Measurements from ENCODE around the gene CHRNA7. TPM values are rescaled to one million over a fixed set of nuclear protein-coding genes. Genes with fewer than 3 reads are reported as not detected.
"Not testable (repeated sequence)": the region's sequence is repeated elsewhere in the genome, so short reads cannot be mapped to it uniquely, and the experiment has no call there.

The CHRNA7 gene
- total RNA-seq, 4 donors from 2014 or later: 0.45 to 1.3 (median 0.83) TPM

- intact Hi-C loops (cut with DNase I; ENCODE audit: low total_unique reads): no loop called here
- no peak for DNase-seq (ENCODE audit: low spot score in 2 of 2)
- WGBS, 2 donors: 94 to 97% methylated on average over 4 of the region's 4 CpGs
- TF ChIP-seq CTCF (IDR thresholded peaks at IDR 0.05) (no peak), POLR2A (IDR thresholded peaks at IDR 0.05) (no peak)
- H3K4me3 ChIP-seq (ENCODE audit: low read depth, poor library complexity, severe bottlenecking): no peak overlapping the region
Measured at GRCh38 chr15:32131803-32132202, 101.5 kb downstream of the CHRNA7 start.

- TF ChIP-seq POLR2A (IDR thresholded peaks at IDR 0.05) (no peak), CTCF (IDR thresholded peaks at IDR 0.05) (no peak)
- 60 to 64% methylated on average over 2 of the region's 2 CpGs for WGBS, 2 donors
- intact Hi-C loops (cut with DNase I; ENCODE audit: low total_unique reads): no loop called here
- DNase-seq (ENCODE audit: low spot score in 2 of 2): no peak
- no peak overlapping the region for H3K4me3 ChIP-seq (ENCODE audit: low read depth, poor library complexity, severe bottlenecking)
Measured at GRCh38 chr15:32132859-32133258, 102.5 kb downstream of the CHRNA7 start.

GRCh38 chr15:32134842-32135241, 104.5 kb downstream of the CHRNA7 start:
- no peak overlapping the region for H3K4me3 ChIP-seq (ENCODE audit: low read depth, poor library complexity, severe bottlenecking)
- DNase-seq (ENCODE audit: low spot score in 2 of 2): no peak
- WGBS, 2 donors: 56 to 59% methylated on average over 5 of the region's 5 CpGs
- no peak for TF ChIP-seq CTCF (IDR thresholded peaks at IDR 0.05)
- TF ChIP-seq POLR2A (IDR thresholded peaks at IDR 0.05): no peak
- intact Hi-C loops (cut with DNase I; ENCODE audit: low total_unique reads): no loop called here

- 46 to 62% methylated on average over 8 of the region's 8 CpGs for WGBS, 2 donors
- TF ChIP-seq POLR2A (IDR thresholded peaks at IDR 0.05): no peak
- no peak for TF ChIP-seq CTCF (IDR thresholded peaks at IDR 0.05)
- H3K4me3 ChIP-seq (ENCODE audit: low read depth, poor library complexity, severe bottlenecking): no peak overlapping the region
- intact Hi-C loops (cut with DNase I; ENCODE audit: low total_unique reads): no loop called here
- no peak for DNase-seq (ENCODE audit: low spot score in 2 of 2)
Measured at GRCh38 chr15:32135335-32135734, 105.0 kb downstream of the CHRNA7 start.

- H3K4me3 ChIP-seq (ENCODE audit: low read depth, poor library complexity, severe bottlenecking); DNase-seq (ENCODE audit: low spot score in 2 of 2); intact Hi-C loops (cut with DNase I; ENCODE audit: low total_unique reads): not testable (repeated sequence)
- 83 to 89% methylated on average over 7 to 10 of the region's 10 CpGs for WGBS, 2 donors
Measured at GRCh38 chr15:32145512-32145911, 115.2 kb downstream of the CHRNA7 start.

- no peak for DNase-seq (ENCODE audit: low spot score in 2 of 2)
- no peak overlapping the region for H3K4me3 ChIP-seq (ENCODE audit: low read depth, poor library complexity, severe bottlenecking)
- intact Hi-C loops (cut with DNase I; ENCODE audit: low total_unique reads): no loop called here
- 85 to 91% methylated on average over 15 of the region's 15 CpGs for WGBS, 2 donors
- no peak for TF ChIP-seq CTCF (IDR thresholded peaks at IDR 0.05)
- TF ChIP-seq POLR2A (IDR thresholded peaks at IDR 0.05): no peak
Measured at GRCh38 chr15:32148833-32149555, 118.7 kb downstream of the CHRNA7 start.
